Measurements from ENCODE around the gene SLAMF7.
"Not testable (repeated sequence)": the region's sequence is repeated elsewhere in the genome, so short reads cannot be mapped to it uniquely, and the experiment has no call there.

SLAMF7 gene

GRCh38 chr1:160720356-160721085, 18.5 kb upstream of the SLAMF7 start:
- H3K27ac ChIP-seq (ENCODE audit: low read depth, low read length) = no peak overlapping the region
- no peaks in the 10 kb centered on the region for H3K27me3 ChIP-seq (ENCODE audit: control insufficient read depth in 1 of 2, insufficient read depth in 2 of 2, low read length in 2 of 2)
- no peaks in the 10 kb centered on the region for H3K36me3 ChIP-seq (ENCODE audit: control insufficient read depth in 1 of 2, insufficient read depth in 2 of 2, low read length in 2 of 2)
- no peaks in the 10 kb centered on the region for H3K4me1 ChIP-seq (ENCODE audit: control insufficient read depth in 1 of 2, insufficient read depth in 2 of 2, low read length in 2 of 2)
- no peak overlapping the region for H3K9ac ChIP-seq (ENCODE audit: low read depth in 1 of 2, low read length in 2 of 2)
- no peak overlapping the region for H3K4me3 ChIP-seq (ENCODE audit: low read depth in 1 of 2, low read length in 2 of 2)
- H3K9me3 ChIP-seq (ENCODE audit: control insufficient read depth in 1 of 2, low read length in 2 of 2) = no peaks in the 10 kb centered on the region

GRCh38 chr1:160721473-160721872, 17.6 kb upstream of the SLAMF7 start:
- Histone ChIP-seq H3K4me1 (ENCODE audit: control insufficient read depth in 1 of 2, insufficient read depth in 2 of 2, low read length in 2 of 2) (peaks cover 6 to 8% of the 10 kb centered on the region in 2 donors), H3K4me3 (ENCODE audit: low read depth in 1 of 2, low read length in 2 of 2) (no peak overlapping the region), H3K36me3 (ENCODE audit: control insufficient read depth in 1 of 2, insufficient read depth in 2 of 2, low read length in 2 of 2) (no peaks in the 10 kb centered on the region), H3K9me3 (ENCODE audit: control insufficient read depth in 1 of 2, low read length in 2 of 2) (no peaks in the 10 kb centered on the region), H3K9ac (ENCODE audit: low read depth in 1 of 2, low read length in 2 of 2) (no peak overlapping the region), H3K27me3 (ENCODE audit: control insufficient read depth in 1 of 2, insufficient read depth in 2 of 2, low read length in 2 of 2) (no peaks in the 10 kb centered on the region), H3K27ac (ENCODE audit: low read depth, low read length) (no peak overlapping the region)

- H3K4me1 ChIP-seq (ENCODE audit: control insufficient read depth in 1 of 2, insufficient read depth in 2 of 2, low read length in 2 of 2) = peaks cover 11 to 15% of the 10 kb centered on the region in 2 donors
- no peaks in the 10 kb centered on the region for H3K36me3 ChIP-seq (ENCODE audit: control insufficient read depth in 1 of 2, insufficient read depth in 2 of 2, low read length in 2 of 2)
- H3K27ac ChIP-seq (ENCODE audit: low read depth, low read length) = no peak overlapping the region
- H3K9me3 ChIP-seq (ENCODE audit: control insufficient read depth in 1 of 2, low read length in 2 of 2) = no peaks in the 10 kb centered on the region
- no peak overlapping the region for H3K9ac ChIP-seq (ENCODE audit: low read depth in 1 of 2, low read length in 2 of 2)
- no peak overlapping the region for H3K4me3 ChIP-seq (ENCODE audit: low read depth in 1 of 2, low read length in 2 of 2)
- H3K27me3 ChIP-seq (ENCODE audit: control insufficient read depth in 1 of 2, insufficient read depth in 2 of 2, low read length in 2 of 2) = no peaks in the 10 kb centered on the region
Observed at GRCh38 chr1:160722726-160723125, 16.3 kb upstream of the SLAMF7 start.

- Histone ChIP-seq H3K9me3 (ENCODE audit: control insufficient read depth in 1 of 2, low read length in 2 of 2) (no peaks in the 10 kb centered on the region), H3K27ac (ENCODE audit: low read depth, low read length) (no peak overlapping the region), H3K9ac (ENCODE audit: low read depth in 1 of 2, low read length in 2 of 2) (no peak overlapping the region), H3K4me3 (ENCODE audit: low read depth in 1 of 2, low read length in 2 of 2) (no peak overlapping the region), H3K36me3 (ENCODE audit: control insufficient read depth in 1 of 2, insufficient read depth in 2 of 2, low read length in 2 of 2) (no peaks in the 10 kb centered on the region), H3K27me3 (ENCODE audit: control insufficient read depth in 1 of 2, insufficient read depth in 2 of 2, low read length in 2 of 2) (no peaks in the 10 kb centered on the region), H3K4me1 (ENCODE audit: control insufficient read depth in 1 of 2, insufficient read depth in 2 of 2, low read length in 2 of 2) (peaks cover 11 to 15% of the 10 kb centered on the region in 2 donors)
Observed at GRCh38 chr1:160723332-160723731, 15.7 kb upstream of the SLAMF7 start.

- Histone ChIP-seq H3K4me1 (ENCODE audit: control insufficient read depth in 1 of 2, insufficient read depth in 2 of 2, low read length in 2 of 2) (peaks cover 11 to 15% of the 10 kb centered on the region in 2 donors), H3K9ac (ENCODE audit: low read depth in 1 of 2, low read length in 2 of 2) (no peak overlapping the region), H3K27ac (ENCODE audit: low read depth, low read length) (no peak overlapping the region), H3K27me3 (ENCODE audit: control insufficient read depth in 1 of 2, insufficient read depth in 2 of 2, low read length in 2 of 2) (no peaks in the 10 kb centered on the region), H3K4me3 (ENCODE audit: low read depth in 1 of 2, low read length in 2 of 2) (no peak overlapping the region), H3K36me3 (ENCODE audit: control insufficient read depth in 1 of 2, insufficient read depth in 2 of 2, low read length in 2 of 2) (no peaks in the 10 kb centered on the region), H3K9me3 (ENCODE audit: control insufficient read depth in 1 of 2, low read length in 2 of 2) (no peaks in the 10 kb centered on the region)
Observed at GRCh38 chr1:160724465-160725242, 14.4 kb upstream of the SLAMF7 start.

GRCh38 chr1:160726114-160726497, 12.9 kb upstream of the SLAMF7 start:
- Histone ChIP-seq H3K9me3 (ENCODE audit: control insufficient read depth in 1 of 2, low read length in 2 of 2) (no peaks in the 10 kb centered on the region), H3K4me1 (ENCODE audit: control insufficient read depth in 1 of 2, insufficient read depth in 2 of 2, low read length in 2 of 2) (peaks cover 11 to 15% of the 10 kb centered on the region in 2 donors), H3K27ac (ENCODE audit: low read depth, low read length) (no peak overlapping the region), H3K36me3 (ENCODE audit: control insufficient read depth in 1 of 2, insufficient read depth in 2 of 2, low read length in 2 of 2) (no peaks in the 10 kb centered on the region), H3K9ac (ENCODE audit: low read depth in 1 of 2, low read length in 2 of 2) (peak overlapping the region in 1 of 2 donors; percentile 5), H3K4me3 (ENCODE audit: low read depth in 1 of 2, low read length in 2 of 2) (no peak overlapping the region), H3K27me3 (ENCODE audit: control insufficient read depth in 1 of 2, insufficient read depth in 2 of 2, low read length in 2 of 2) (no peaks in the 10 kb centered on the region)

- Histone ChIP-seq H3K27me3 (ENCODE audit: control insufficient read depth in 1 of 2, insufficient read depth in 2 of 2, low read length in 2 of 2) (no peaks in the 10 kb centered on the region), H3K4me1 (ENCODE audit: control insufficient read depth in 1 of 2, insufficient read depth in 2 of 2, low read length in 2 of 2) (peaks cover 11 to 15% of the 10 kb centered on the region in 2 donors), H3K27ac (ENCODE audit: low read depth, low read length) (no peak overlapping the region), H3K36me3 (ENCODE audit: control insufficient read depth in 1 of 2, insufficient read depth in 2 of 2, low read length in 2 of 2) (no peaks in the 10 kb centered on the region), H3K9ac (ENCODE audit: low read depth in 1 of 2, low read length in 2 of 2) (peak overlapping the region; percentile 28 to 44), H3K9me3 (ENCODE audit: control insufficient read depth in 1 of 2, low read length in 2 of 2) (no peaks in the 10 kb centered on the region), H3K4me3 (ENCODE audit: low read depth in 1 of 2, low read length in 2 of 2) (no peak overlapping the region)
Observed at GRCh38 chr1:160726498-160727315, 12.3 kb upstream of the SLAMF7 start.

- H3K9me3 ChIP-seq (ENCODE audit: control insufficient read depth in 1 of 2, low read length in 2 of 2) = peaks cover 0 to 3% of the 10 kb centered on the region in 2 donors
- H3K27me3 ChIP-seq (ENCODE audit: control insufficient read depth in 1 of 2, insufficient read depth in 2 of 2, low read length in 2 of 2) = no peaks in the 10 kb centered on the region
- H3K27ac ChIP-seq (ENCODE audit: low read depth, low read length) = no peak overlapping the region
- peak overlapping the region in 1 of 2 donors; percentile 0 for H3K9ac ChIP-seq (ENCODE audit: low read depth in 1 of 2, low read length in 2 of 2)
- peaks cover 11 to 15% of the 10 kb centered on the region in 2 donors for H3K4me1 ChIP-seq (ENCODE audit: control insufficient read depth in 1 of 2, insufficient read depth in 2 of 2, low read length in 2 of 2)
- no peak overlapping the region for H3K4me3 ChIP-seq (ENCODE audit: low read depth in 1 of 2, low read length in 2 of 2)
- no peaks in the 10 kb centered on the region for H3K36me3 ChIP-seq (ENCODE audit: control insufficient read depth in 1 of 2, insufficient read depth in 2 of 2, low read length in 2 of 2)
Observed at GRCh38 chr1:160727316-160727640, 11.8 kb upstream of the SLAMF7 start.

GRCh38 chr1:160731564-160731963, 7.5 kb upstream of the SLAMF7 start:
- not testable (repeated sequence) for H3K9me3 ChIP-seq (ENCODE audit: control insufficient read depth in 1 of 2, low read length in 2 of 2); H3K27me3 ChIP-seq (ENCODE audit: control insufficient read depth in 1 of 2, insufficient read depth in 2 of 2, low read length in 2 of 2); H3K9ac ChIP-seq (ENCODE audit: low read depth in 1 of 2, low read length in 2 of 2); H3K27ac ChIP-seq (ENCODE audit: low read depth, low read length); H3K36me3 ChIP-seq (ENCODE audit: control insufficient read depth in 1 of 2, insufficient read depth in 2 of 2, low read length in 2 of 2); H3K4me1 ChIP-seq (ENCODE audit: control insufficient read depth in 1 of 2, insufficient read depth in 2 of 2, low read length in 2 of 2); H3K4me3 ChIP-seq (ENCODE audit: low read depth in 1 of 2, low read length in 2 of 2)

- Histone ChIP-seq H3K27me3 (ENCODE audit: control insufficient read depth in 1 of 2, insufficient read depth in 2 of 2, low read length in 2 of 2) (no peaks in the 10 kb centered on the region), H3K27ac (ENCODE audit: low read depth, low read length) (no peak overlapping the region), H3K9me3 (ENCODE audit: control insufficient read depth in 1 of 2, low read length in 2 of 2) (peaks cover 0 to 3% of the 10 kb centered on the region in 2 donors), H3K4me1 (ENCODE audit: control insufficient read depth in 1 of 2, insufficient read depth in 2 of 2, low read length in 2 of 2) (peaks cover 0 to 4% of the 10 kb centered on the region in 2 donors), H3K36me3 (ENCODE audit: control insufficient read depth in 1 of 2, insufficient read depth in 2 of 2, low read length in 2 of 2) (no peaks in the 10 kb centered on the region), H3K9ac (ENCODE audit: low read depth in 1 of 2, low read length in 2 of 2) (no peak overlapping the region), H3K4me3 (ENCODE audit: low read depth in 1 of 2, low read length in 2 of 2) (no peak overlapping the region)
Observed at GRCh38 chr1:160731990-160732389, 7.1 kb upstream of the SLAMF7 start.

All from duodenal mucosa (tissue), 2 donors.